Heart left ventricle (tissue), 16 donors: ENCODE data around the gene LMBRD1. TPM values are rescaled to one million over a fixed set of nuclear protein-coding genes. Genes with fewer than 3 reads are reported as not detected.
"Not testable (repeated sequence)": the region's sequence is repeated elsewhere in the genome, so short reads cannot be mapped to it uniquely, and the experiment has no call there.

Source experiments
- ATAC-seq, 4 donors: fragments of 200-7000 bp; cut with Tn5 transposase; one replicate each; pipeline ENCODE4 v1.9.1; 2020 to 2022; ENCODE audit warnings: moderate library complexity in 4 of 4, mild to moderate bottlenecking in 3 of 4, moderate number of reproducible peaks in 1 of 4
- DNase-seq, 5 donors: peaks; one replicate each; pipeline ENCODE4 v3.0.0-alpha.2; 2020
- H3K27ac ChIP-seq, 12 donors: fragments of 200-600 bp; sonication (generic) in 4 of 12; one replicate each; pipeline versions ENCODE4 v1.5.0 to v1.8.0; 2016 to 2022; ENCODE audit warnings: mild to moderate bottlenecking in 2 of 12
- H3K27me3 ChIP-seq, 9 donors: fragments of 200-600 bp; sonication (generic) in 2 of 9; one replicate each; pipeline versions ENCODE4 v1.5.1 to v1.8.0; 2016 to 2022; ENCODE audit warnings: mild to moderate bottlenecking in 3 of 9
- H3K36me3 ChIP-seq, 9 donors: fragments of 200-600 bp; sonication (generic) in 2 of 9; one replicate each; pipeline versions ENCODE4 v1.5.0 to v1.8.0; 2018 to 2022; ENCODE audit warnings: mild to moderate bottlenecking in 2 of 9
- H3K4me1 ChIP-seq, 12 donors: fragments of 200-600 bp; sonication (generic) in 4 of 12; one replicate each; pipeline versions ENCODE4 v1.5.0 to v1.8.0; 2016 to 2022; ENCODE audit warnings: mild to moderate bottlenecking in 3 of 12
- H3K4me3 ChIP-seq, 12 donors: fragments of 200-600 bp; sonication (generic) in 4 of 12; one replicate each; pipeline versions ENCODE4 v1.5.0 to v1.8.0; 2017 to 2022; ENCODE audit warnings: mild to moderate bottlenecking in 9 of 12, moderate library complexity in 4 of 12
- H3K9me3 ChIP-seq, 12 donors: fragments of 200-600 bp; sonication (generic) in 4 of 12; one replicate each; pipeline versions ENCODE4 v1.5.0 to v1.8.0; 2016 to 2022; ENCODE audit warnings: mild to moderate bottlenecking in 1 of 12
- CTCF ChIP-seq, 12 donors: fragments of 200-600 bp; sonication (generic) in 4 of 12; IDR thresholded peaks; one replicate each; pipeline versions ENCODE4 v1.5.0 to v1.8.0; 2018 to 2022; ENCODE audit warnings: antibody characterized with exemption in 12 of 12, mild to moderate bottlenecking in 5 of 12
- POLR2A ChIP-seq, 2 donors: fragments of 450-650 bp; IDR thresholded peaks; one replicate each; pipeline ENCODE4 v1.6.1; 2017; ENCODE audit warnings: antibody characterized with exemption in 2 of 2, mild to moderate bottlenecking in 2 of 2, moderate library complexity in 2 of 2
- WGBS, 4 donors: extraction: QIAGEN DNeasy Blood & Tissue Kit in 2 of 4; methylation state at CpG; one replicate each; pipeline versions ENCODE4 v1.1.5 to v1.1.7; 2013 to 2018; 5-methylcytosine and 5-hydroxymethylcytosine counted together
- intact Hi-C, 10 donors: fragments of 100-400 bp; cut with DNase I; formaldehyde crosslinking; loops; one replicate each; pipeline versions ENCODE4 v1.11.1 to v1.14.2; 2022
- polyA plus RNA-seq, 2 donors: library from polyadenylated mRNA; stranded (reverse); fragments of 200-250 nt; gene quantifications; one replicate each; pipeline ENCODE4 v1.2.3, GENCODE V29; 2013
- total RNA-seq, 9 donors: library from RNA; depleted of rRNA in 2 of 9; stranded (reverse); fragments of >200 nt in 2 of 9; fragmentation: NEBNext Ultra II Directional in 3 of 9; extraction: Animal tissue kit (Norgen Biotek cat#: 25700) in 3 of 9; gene quantifications; one replicate each; pipeline versions ENCODE4 v1.1.0 to v1.2.4, GENCODE V29; 2016 to 2023
- donor health status: ischemic (EF 13 %, LVEDD 7.1; RV severe dilation, severe dysfunction).
- donor health status: healthy with polysubstance abuse.
- donor health status: DM: no; HTN: yes; CAD: no.
- donor health status: DM: no; HTN: no; CAD: no.
- donor health status: ischemic (EF 25% LVEDD 6.9; RV normal size, moderate dysfunction).
- donor health status: ischemic (EF 25% LVEDD 5.7; RV mildly dilated, moderate dysfunction).
- donor health status: healthy.
- donor health status: DM: yes; HTN: yes; CAD: no.
- donor health status: ischemic (EF 35%, LVEDD 5.7; RV mildly dilated, moderate dysfunction).
- donor health status: nonischemic (EF 11% LVEDD 7.7; RV severe dilation, severe dysfunction).
- donor health status: DM: yes; HTN: yes; CAD: no.
- donor health status: PGD.
- donor health status: ischemic (EF 29% LVEDD 5.4; RV normal size, mild dysfunction).
- donor health status: nonischemic (EF 23%, LVEDD 6.1; RV moderate dilation, normal function).

Gene LMBRD1
- total and polyA plus RNA-seq, 11 donors = 37.0 to 53.6 (median 45.1) TPM

- H3K4me3 ChIP-seq = no peak overlapping the region
- H3K4me1 ChIP-seq = no peaks in the 10 kb centered on the region
- no peak overlapping the region for H3K27ac ChIP-seq
- no peak for DNase-seq
- no peaks in the 10 kb centered on the region for H3K27me3 ChIP-seq
- WGBS, 4 donors = 67 to 86% (median 77%) methylated on average over 4 of the region's 4 CpGs
- peaks cover 0 to 41% (median 26%) of the 10 kb centered on the region in 9 donors for H3K36me3 ChIP-seq
- no peak for TF ChIP-seq CTCF (IDR thresholded peaks at IDR 0.05)
- no peak for TF ChIP-seq POLR2A (IDR thresholded peaks at IDR 0.05)
- H3K9me3 ChIP-seq = no peaks in the 10 kb centered on the region
- ATAC-seq = no peak
- intact Hi-C loops = no loop called here
Observed at GRCh38 chr6:69668916-69669315, 127.9 kb downstream of the LMBRD1 start.

GRCh38 chr6:69666779-69667178, 130.0 kb downstream of the LMBRD1 start:
- H3K27ac ChIP-seq, H3K9me3 ChIP-seq, DNase-seq, H3K27me3 ChIP-seq, intact Hi-C loops, H3K4me3 ChIP-seq, H3K4me1 ChIP-seq, ATAC-seq: not testable (repeated sequence)
- 79 to 96% (median 91%) methylated on average over 9 of the region's 9 CpGs for WGBS, 4 donors
- peaks cover 0 to 20% (median 10%) of the 10 kb centered on the region in 9 donors for H3K36me3 ChIP-seq

- peaks cover 0 to 7% (median 0%) of the 10 kb centered on the region in 9 donors for H3K36me3 ChIP-seq
- H3K27ac ChIP-seq = no peak overlapping the region
- TF ChIP-seq CTCF (IDR thresholded peaks at IDR 0.05) (no peak), POLR2A (IDR thresholded peaks at IDR 0.05) (no peak)
- DNase-seq (no peak), ATAC-seq (no peak)
- intact Hi-C loops = no loop called here
- no peaks in the 10 kb centered on the region for H3K27me3 ChIP-seq
- WGBS, 4 donors = 89 to 96% (median 94%) methylated on average over 3 of the region's 3 CpGs
- H3K4me1 ChIP-seq = no peaks in the 10 kb centered on the region
- H3K4me3 ChIP-seq = no peak overlapping the region
- H3K9me3 ChIP-seq = no peaks in the 10 kb centered on the region
Observed at GRCh38 chr6:69665437-69665836, 131.4 kb downstream of the LMBRD1 start.

- WGBS, 4 donors = 78 to 91% (median 87%) methylated on average over 1 of the region's 1 CpG
Observed at GRCh38 chr6:69664551-69664950, 132.3 kb downstream of the LMBRD1 start.

More at GRCh38 chr6:69664551-69664950, 132.3 kb downstream of the LMBRD1 start:
- Histone ChIP-seq H3K4me1 (no peaks in the 10 kb centered on the region), H3K36me3 (no peaks in the 10 kb centered on the region), H3K27ac (no peak overlapping the region), H3K27me3 (no peaks in the 10 kb centered on the region), H3K9me3 (peaks cover 0 to 3% (median 0%) of the 10 kb centered on the region in 12 donors), H3K4me3 (no peak overlapping the region)
- DNase-seq (no peak), ATAC-seq (no peak)
- TF ChIP-seq POLR2A (IDR thresholded peaks at IDR 0.05) = no peak
- TF ChIP-seq CTCF (IDR thresholded peaks at IDR 0.05) = no peak
- intact Hi-C loops = no loop called here
